Liver (tissue), 9 donors: ENCODE measurements around the gene IFNLR1. TPM values are rescaled to one million over a fixed set of nuclear protein-coding genes. Genes with fewer than 3 reads are reported as not detected.

Experiments used
- DNase-seq: peaks from one replicate; pipeline ENCODE4 v3.0.0-alpha.2; 2017; ENCODE audit warnings: low spot score
- H3K27ac ChIP-seq, 2 donors: one replicate each; pipeline ENCODE4 v1.7.0; 2013; ENCODE audit warnings: inconsistent platforms in 2 of 2, low read length in 2 of 2, control low read depth in 1 of 2, low read depth in 1 of 2, mild to moderate bottlenecking in 1 of 2
- H3K27me3 ChIP-seq, 4 donors: one replicate each; pipeline versions ENCODE4 v1.6.1 to v1.7.0; 2013; ENCODE audit warnings: low read length in 3 of 4, inconsistent platforms in 1 of 4, mild to moderate bottlenecking in 1 of 4, moderate library complexity in 1 of 4; ENCODE audit not compliant: control insufficient read depth in 4 of 4, insufficient read depth in 4 of 4
- H3K36me3 ChIP-seq, 4 donors: one replicate each; pipeline versions ENCODE4 v1.6.1 to v1.7.0; 2013; ENCODE audit warnings: low read length in 3 of 4, mild to moderate bottlenecking in 3 of 4, low read depth in 1 of 4, moderate library complexity in 1 of 4; ENCODE audit not compliant: control insufficient read depth in 4 of 4, insufficient read depth in 3 of 4
- H3K4me1 ChIP-seq, 4 donors: one replicate each; pipeline versions ENCODE4 v1.6.1 to v1.7.0; 2013; ENCODE audit warnings: low read length in 3 of 4, mild to moderate bottlenecking in 3 of 4, moderate library complexity in 1 of 4; ENCODE audit not compliant: control insufficient read depth in 4 of 4, insufficient read depth in 4 of 4
- H3K4me3 ChIP-seq, 3 donors: one replicate each; pipeline versions ENCODE4 v1.6.1 to v1.7.0; 2013; ENCODE audit warnings: low read length in 3 of 3, control low read depth in 1 of 3, low read depth in 1 of 3, mild to moderate bottlenecking in 1 of 3
- H3K9ac ChIP-seq, 2 donors: one replicate each; pipeline ENCODE4 v1.7.0; 2013; ENCODE audit warnings: low read length in 2 of 2, mild to moderate bottlenecking in 2 of 2, moderate library complexity in 2 of 2, control low read depth in 1 of 2, low read depth in 1 of 2
- H3K9me3 ChIP-seq, 4 donors: one replicate each; pipeline versions ENCODE4 v1.6.1 to v1.7.0; 2013; ENCODE audit warnings: low read length in 3 of 4; ENCODE audit not compliant: control insufficient read depth in 4 of 4
- ATF3 ChIP-seq: IDR thresholded peaks from 2 replicates; pipeline ENCODE4 v1.6.1; 2016; ENCODE audit warnings: antibody characterized with exemption
- EGR1 ChIP-seq, 2 donors: IDR thresholded peaks; 2 replicates each; pipeline ENCODE4 v1.6.1; 2016 to 2018; ENCODE audit warnings: antibody characterized with exemption in 2 of 2, low read depth in 2 of 2
- FOXA1 ChIP-seq: IDR thresholded peaks from 2 replicates; pipeline ENCODE4 v1.6.1; 2016; ENCODE audit warnings: antibody characterized with exemption
- FOXA2 ChIP-seq: IDR thresholded peaks from 2 replicates; pipeline ENCODE4 v1.6.1; 2016; ENCODE audit warnings: antibody characterized with exemption
- HNF4A ChIP-seq, 2 donors: conservative IDR thresholded peaks; 2 replicates each; pipeline ENCODE4 v1.6.1; 2016; ENCODE audit warnings: antibody characterized with exemption in 2 of 2, mild to moderate bottlenecking in 2 of 2
- HNF4G ChIP-seq: IDR thresholded peaks from 2 replicates; pipeline ENCODE4 v1.6.1; 2016; ENCODE audit warnings: antibody characterized with exemption
- JUND ChIP-seq, 2 donors: IDR thresholded peaks; 2 replicates each; pipeline ENCODE4 v1.6.1; 2016; ENCODE audit warnings: antibody characterized with exemption in 2 of 2
- NR2F2 ChIP-seq: IDR thresholded peaks from 2 replicates; pipeline ENCODE4 v1.6.1; 2016; ENCODE audit warnings: antibody characterized with exemption
- RAD21 ChIP-seq, 2 donors: IDR thresholded peaks; 2 replicates each; pipeline ENCODE4 v1.6.1; 2016; ENCODE audit warnings: antibody characterized with exemption in 2 of 2, mild to moderate bottlenecking in 2 of 2
- REST ChIP-seq: IDR thresholded peaks from 2 replicates; pipeline ENCODE4 v1.6.1; 2016; ENCODE audit warnings: antibody characterized with exemption, mild to moderate bottlenecking
- RXRA ChIP-seq, 2 donors: IDR thresholded peaks; 2 replicates each; pipeline ENCODE4 v1.6.1; 2017 to 2018; ENCODE audit warnings: antibody characterized with exemption in 2 of 2, mild to moderate bottlenecking in 1 of 2
- SP1 ChIP-seq: IDR thresholded peaks from 2 replicates; pipeline ENCODE4 v1.6.1; 2018; ENCODE audit warnings: antibody characterized with exemption, mild to moderate bottlenecking
- TAF1 ChIP-seq: conservative IDR thresholded peaks from 2 replicates; pipeline ENCODE4 v1.6.1; 2016; ENCODE audit warnings: antibody characterized with exemption, mild to moderate bottlenecking
- YY1 ChIP-seq: IDR thresholded peaks from 2 replicates; pipeline ENCODE4 v1.6.1; 2016; ENCODE audit warnings: antibody characterized with exemption, mild to moderate bottlenecking
- ZBTB33 ChIP-seq: IDR thresholded peaks from 2 replicates; pipeline ENCODE4 v1.6.1; 2016; ENCODE audit warnings: antibody characterized with exemption
- WGBS: extraction: QIAGEN DNeasy Blood & Tissue Kit; methylation state at CpG from one replicate; pipeline ENCODE4 v1.1.7; 2013; 5-methylcytosine and 5-hydroxymethylcytosine counted together
- polyA plus RNA-seq, 2 donors: library from polyadenylated mRNA; stranded (reverse) in 1 of 2; unstranded in 1 of 2; fragments of 200-250 nt in 1 of 2; fragments of >200 nt in 1 of 2; fragmentation: Nextera tagmentation in 1 of 2; extraction: Ambion mirVana in 1 of 2; gene quantifications; one replicate each; pipeline versions ENCODE4 v1.2.1 to v1.2.3, GENCODE V29; 2013 to 2015
- total RNA-seq, 2 donors: library from RNA; depleted of rRNA; stranded (reverse); fragments of >200 nt; gene quantifications; one replicate each; pipeline ENCODE4 v1.2.3, GENCODE V29; 2014
- donor health status: healthy.
- donor health status: healthy.
- donor health status: healthy.
- donor health status: healthy.
- donor health status: healthy.

IFNLR1 gene
- total and polyA plus RNA-seq, 4 donors, result 2.2 to 6.4 (median 3.5) TPM

- TF ChIP-seq JUND (IDR thresholded peaks at IDR 0.05) (no peak), RXRA (IDR thresholded peaks at IDR 0.05) (no peak), EGR1 (IDR thresholded peaks at IDR 0.05; ENCODE audit: low read depth in 2 of 2) (no peak), ZBTB33 (no peak), RAD21 (IDR thresholded peaks at IDR 0.05) (no peak), HNF4G (no peak), REST (no peak), TAF1 (no peak), HNF4A (conservative IDR thresholded peaks at IDR 0.05) (no peak), FOXA1 (no peak), FOXA2 (no peak), NR2F2 (no peak), ATF3 (no peak)
- DNase-seq, result no peak
- Histone ChIP-seq H3K4me1 (peaks cover 8 to 42% (median 27%) of the 10 kb centered on the region in 4 donors), H3K9me3 (no peaks in the 10 kb centered on the region), H3K4me3 (no peak overlapping the region), H3K27ac (no peak overlapping the region), H3K36me3 (peaks cover 0 to 4% (median 1%) of the 10 kb centered on the region in 4 donors), H3K9ac (no peak overlapping the region), H3K27me3 (no peaks in the 10 kb centered on the region)
- WGBS, result 72% methylated on average over 10 of the region's 10 CpGs
Observed at GRCh38 chr1:24179251-24179840, 7.7 kb downstream of the IFNLR1 start.

- TF ChIP-seq HNF4A (conservative IDR thresholded peaks at IDR 0.05) (peak in 1 of 2 donors; percentile 64), FOXA2 (no peak)
- H3K4me3 ChIP-seq, result no peak overlapping the region
- no peak for DNase-seq
Observed at GRCh38 chr1:24178407-24178806, 8.7 kb downstream of the IFNLR1 start.

GRCh38 chr1:24177161-24177560 is 9.9 kb downstream of the IFNLR1 start:
- Histone ChIP-seq H3K27me3 (no peaks in the 10 kb centered on the region), H3K4me3 (no peak overlapping the region), H3K9ac (no peak overlapping the region), H3K27ac (no peak overlapping the region), H3K9me3 (no peaks in the 10 kb centered on the region), H3K4me1 (peaks cover 5 to 28% (median 18%) of the 10 kb centered on the region in 4 donors), H3K36me3 (peaks cover 0 to 9% (median 2%) of the 10 kb centered on the region in 4 donors)
- WGBS, result 95% methylated on average over 10 of the region's 10 CpGs
- DNase-seq, result no peak
- TF ChIP-seq ZBTB33, result no peak
- TF ChIP-seq REST, result no peak
- no peak for TF ChIP-seq YY1
- no peak for TF ChIP-seq SP1

More at GRCh38 chr1:24178407-24178806, 8.7 kb downstream of the IFNLR1 start:
- WGBS, result 84% methylated on average over 3 of the region's 3 CpGs
- Histone ChIP-seq H3K27me3 (no peaks in the 10 kb centered on the region), H3K4me1 (peaks cover 8 to 35% (median 22%) of the 10 kb centered on the region in 4 donors), H3K9me3 (no peaks in the 10 kb centered on the region), H3K36me3 (peaks cover 0 to 6% (median 2%) of the 10 kb centered on the region in 4 donors), H3K27ac (no peak overlapping the region), H3K9ac (no peak overlapping the region)
